HG03565 (cell line): ENCODE measurements around the gene AHSP.
"Not testable (repeated sequence)": the region's sequence is repeated elsewhere in the genome, so short reads cannot be mapped to it uniquely, and the experiment has no call there.

Source experiments
- ATAC-seq: cut with Tn5 transposase; IDR thresholded peaks from one replicate; pipeline ENCODE4 v1.9.1; 2021; ENCODE audit warnings: mild to moderate bottlenecking, moderate library complexity; ENCODE audit not compliant: unreplicated experiment

The AHSP gene

GRCh38 chr16:31529937-31530312 is 2.2 kb downstream of the AHSP start:
- no peak for ATAC-seq

GRCh38 chr16:31530405-31530804 is 2.7 kb downstream of the AHSP start:
- ATAC-seq: no peak

GRCh38 chr16:31531096-31531495 is 3.4 kb downstream of the AHSP start:
- no peak for ATAC-seq

- no peak for ATAC-seq
These were observed 4.4 kb downstream of the AHSP start for GRCh38 chr16:31532120-31532519.

DNA sequence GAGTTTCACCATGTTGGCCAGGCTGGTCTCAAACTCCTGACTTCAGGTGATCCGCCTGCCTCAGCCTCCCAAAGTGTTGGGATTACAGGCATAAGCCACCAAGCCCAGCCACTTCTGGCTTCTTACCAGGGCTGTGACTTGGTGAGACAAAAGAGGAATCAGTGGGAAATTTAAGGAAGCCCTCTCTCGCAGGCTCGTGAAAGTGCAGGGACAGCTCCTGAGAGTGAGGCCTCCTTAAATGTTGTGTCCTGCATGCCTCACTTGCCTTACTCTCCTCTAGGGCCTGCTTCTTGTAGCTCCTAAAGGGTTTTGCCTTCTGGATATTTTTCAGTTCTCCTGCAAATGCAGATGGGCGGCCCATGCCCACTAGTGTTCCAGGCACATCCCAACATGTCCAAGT is 5.2 kb downstream of the AHSP start:
- ATAC-seq: no peak

DNA sequence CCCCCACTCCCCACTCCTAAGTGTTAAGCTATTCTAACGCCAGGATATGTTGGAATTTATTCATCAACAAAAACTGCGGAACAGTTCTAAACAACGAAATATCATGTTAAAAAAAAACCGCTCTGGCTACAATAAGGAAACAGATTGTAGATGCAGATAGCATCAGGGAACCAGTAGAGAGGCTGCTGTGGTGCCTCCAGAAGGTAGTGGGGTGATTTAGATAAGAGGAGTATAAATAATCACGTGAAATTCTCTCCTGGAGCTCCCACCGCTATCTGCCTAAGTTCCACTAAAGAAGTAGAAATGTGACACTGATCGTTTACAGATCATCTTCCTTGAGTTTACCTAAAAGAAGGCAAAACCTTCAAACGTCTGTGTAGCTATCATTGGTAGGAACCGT is 8.0 kb downstream of the AHSP start:
- ATAC-seq: no peak

DNA sequence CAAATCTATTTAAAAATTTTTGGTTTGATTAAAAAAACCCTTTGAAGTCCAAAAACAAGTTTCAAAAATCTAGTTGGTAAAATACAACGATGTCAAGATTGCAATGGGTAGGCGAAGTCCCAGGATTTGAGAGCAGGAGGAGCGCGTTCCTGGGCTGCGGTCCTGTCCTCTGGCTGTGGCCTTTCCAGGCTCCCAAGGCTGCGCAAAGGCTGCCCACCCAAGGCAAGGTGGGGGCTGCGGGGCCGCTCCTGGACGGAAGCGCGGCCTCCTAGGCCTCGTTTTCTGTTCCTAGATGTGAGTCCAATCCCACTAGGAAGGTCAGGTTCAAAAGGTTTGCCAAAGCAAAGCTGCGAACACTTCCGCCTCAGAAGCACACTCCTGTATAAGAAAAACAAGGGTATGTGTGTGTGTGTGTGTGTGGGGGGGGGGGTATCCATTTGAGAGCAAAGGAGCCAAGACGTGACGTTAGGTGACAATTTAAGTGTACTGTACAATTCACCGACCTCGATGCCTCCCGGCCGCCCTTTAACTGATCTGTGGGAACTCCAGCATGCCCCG is 9.2 kb downstream of the AHSP start:
- no peak for ATAC-seq

DNA sequence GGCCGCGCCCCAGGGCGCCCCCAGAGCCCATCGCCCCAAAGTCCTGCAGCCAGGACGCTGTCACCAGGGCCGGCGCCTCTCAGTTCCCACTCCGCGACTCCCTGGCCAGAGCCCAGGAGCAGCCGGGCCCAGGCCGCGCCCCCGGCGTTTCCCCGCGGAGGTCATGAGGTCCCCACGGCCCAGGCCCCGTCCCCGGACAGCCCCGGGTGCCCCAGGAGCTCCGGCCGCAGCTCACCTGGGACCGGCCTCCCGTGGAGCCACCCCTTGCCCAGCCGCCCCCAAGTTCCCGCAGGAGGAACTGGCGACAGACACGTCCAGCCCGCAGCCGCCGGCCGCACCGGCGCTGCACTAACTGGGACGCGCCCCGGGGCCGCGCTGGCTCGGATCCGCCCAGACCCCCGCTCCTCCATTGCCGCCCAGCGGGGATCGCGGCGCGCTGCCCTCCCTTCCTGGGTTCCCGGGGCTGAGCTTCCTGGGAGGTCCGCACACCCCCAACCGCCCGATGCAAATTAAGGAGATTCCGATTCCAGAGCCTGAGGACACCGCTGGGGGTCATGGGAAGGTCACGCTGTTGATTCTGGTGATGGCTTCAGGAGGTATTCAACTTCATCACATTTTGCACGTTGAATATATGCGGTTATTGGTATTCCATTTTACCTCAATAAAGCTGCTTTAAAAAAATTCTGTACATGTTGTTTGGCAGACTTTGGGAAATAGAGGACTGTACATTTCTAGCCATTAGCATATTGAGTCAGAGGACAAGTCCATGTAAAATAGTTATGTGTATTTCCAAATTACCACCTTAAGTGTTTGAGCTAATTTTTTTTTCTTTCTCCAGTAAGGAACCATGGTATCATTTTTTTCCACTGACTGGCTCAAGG is 9.9 kb downstream of the AHSP start:
- no peak for ATAC-seq

DNA sequence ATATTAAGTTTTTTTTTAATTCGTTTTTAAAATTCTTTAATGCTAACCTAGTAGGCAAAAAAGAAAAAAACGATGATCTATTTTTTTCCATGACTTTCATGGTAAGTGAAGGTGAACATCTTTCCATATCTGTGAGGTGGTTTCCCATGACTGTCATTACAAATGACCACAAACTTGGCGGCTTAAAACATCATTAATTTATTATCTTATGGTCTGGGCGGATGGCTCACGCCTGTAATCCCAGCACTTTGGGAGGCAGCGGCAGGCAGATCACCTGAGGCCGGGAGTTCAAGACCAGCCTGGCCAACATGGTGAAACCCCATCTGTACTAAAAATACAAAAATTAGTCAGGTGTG is 10.5 kb downstream of the AHSP start:
- ATAC-seq: not testable (repeated sequence)

GRCh38 chr16:31539762-31540161 is 12.1 kb downstream of the AHSP start:
- ATAC-seq: not testable (repeated sequence)

GRCh38 chr16:31542763-31543162 is 15.1 kb downstream of the AHSP start:
- ATAC-seq: no peak

- ATAC-seq: no peak
These were observed 33.9 kb downstream of the AHSP start for GRCh38 chr16:31561426-31562233.

DNA sequence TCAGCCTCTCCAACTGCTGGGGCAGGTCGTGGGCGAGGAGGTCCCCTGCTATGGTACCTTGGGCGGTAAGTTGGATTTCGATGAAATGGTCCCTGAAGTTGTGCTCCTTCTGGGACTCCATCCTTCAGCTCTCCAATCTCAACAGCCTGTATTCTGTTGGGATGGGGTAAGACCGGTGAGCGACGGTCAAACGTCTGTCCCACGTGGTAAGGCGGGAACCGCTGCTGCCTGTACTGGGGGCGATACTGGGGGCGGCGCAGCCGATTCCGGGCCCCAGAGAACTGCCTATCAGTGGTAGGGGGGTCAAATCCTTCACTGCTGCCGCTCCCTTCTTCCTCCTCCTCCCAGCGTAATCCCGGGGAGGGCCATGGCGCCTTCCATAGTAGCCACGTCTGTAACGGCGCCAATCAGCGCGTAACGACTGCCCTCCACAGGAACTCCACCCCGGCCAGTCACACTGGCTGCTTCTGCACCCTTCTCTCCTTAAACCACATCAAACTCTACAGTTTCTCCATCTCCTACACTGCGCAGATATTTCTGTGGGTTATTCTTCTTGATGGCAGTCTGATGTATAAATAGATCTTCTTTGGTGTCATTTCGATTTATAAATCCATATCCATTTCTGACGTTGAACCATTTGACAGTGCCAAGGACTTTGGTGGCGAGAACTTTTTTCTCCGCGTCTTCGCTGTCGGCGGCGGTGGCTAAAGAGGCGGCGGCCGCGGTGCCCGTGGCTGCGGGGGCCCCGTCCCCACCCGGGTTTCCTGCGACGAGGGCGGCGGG is 41.1 kb downstream of the AHSP start:
- no peak for ATAC-seq

DNA sequence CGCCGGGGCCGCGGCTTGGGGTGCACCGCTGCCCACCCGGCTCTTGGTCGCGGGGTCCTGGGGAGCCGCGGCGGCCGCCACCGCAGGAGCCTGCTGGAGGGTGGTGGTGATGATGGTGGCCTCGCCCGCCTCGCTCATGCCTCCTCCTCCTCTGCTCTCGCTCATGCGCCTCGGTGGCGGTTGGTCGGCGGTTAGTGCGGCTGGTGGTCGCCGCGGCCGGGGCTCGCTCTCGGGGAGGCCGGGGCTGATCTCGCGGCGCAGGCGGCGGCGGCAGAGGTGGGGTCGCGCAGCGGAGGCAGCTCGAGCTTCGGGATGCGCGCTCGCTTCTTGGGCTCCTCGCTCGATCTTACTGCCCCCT is 41.6 kb downstream of the AHSP start:
- ATAC-seq: no peak

GRCh38 chr16:31572821-31573220 is 45.1 kb downstream of the AHSP start:
- ATAC-seq: no peak

GRCh38 chr16:31574159-31574558 is 46.5 kb downstream of the AHSP start:
- ATAC-seq: not testable (repeated sequence)

DNA sequence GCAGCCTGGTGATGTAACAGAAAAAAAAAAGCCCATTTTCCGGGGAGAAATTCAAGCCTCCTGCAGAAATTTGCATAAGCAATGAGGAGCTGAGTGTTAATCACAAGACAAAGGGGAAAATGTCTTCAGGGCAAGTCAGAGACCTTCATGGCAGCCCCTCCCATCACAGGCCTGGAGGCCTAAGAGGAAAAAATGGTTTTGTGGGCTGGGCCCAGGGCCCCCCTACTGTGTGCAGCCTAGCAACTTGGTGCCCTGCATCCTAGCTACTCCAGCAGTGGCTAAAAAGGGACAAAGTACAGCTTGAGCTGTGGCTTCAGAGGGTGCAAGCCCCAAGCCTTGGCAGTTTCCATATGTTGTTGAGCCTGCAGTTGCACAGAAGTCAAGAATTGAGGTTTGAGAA is 49.7 kb downstream of the AHSP start:
- ATAC-seq: no peak
